ENCODE results near the gene SART3.

DNA sequence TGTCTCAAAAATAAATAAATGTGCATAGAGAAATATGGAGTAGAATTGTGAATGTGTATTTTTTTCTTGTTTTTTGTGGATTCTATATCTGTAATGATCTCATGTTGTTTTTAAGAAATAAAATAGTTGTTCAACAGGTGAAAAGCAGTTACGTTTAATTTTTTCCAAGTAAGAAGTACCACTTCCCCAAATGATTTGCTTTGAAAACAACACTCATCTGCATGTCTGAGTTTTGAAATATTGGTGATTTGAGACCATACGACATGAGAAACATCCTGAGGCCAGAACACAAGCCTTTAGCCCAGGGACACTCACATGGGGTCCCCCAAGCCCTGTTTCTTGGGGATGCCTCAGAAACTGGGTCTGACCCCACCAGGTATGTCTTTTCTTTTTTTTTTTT lies 50.1 kb downstream of the SART3 start:
- TF ChIP-seq EZH2 (IDR thresholded peaks at IDR 0.05; ENCODE audit: low read length) = no peak
- TF ChIP-seq, protein P1, sequence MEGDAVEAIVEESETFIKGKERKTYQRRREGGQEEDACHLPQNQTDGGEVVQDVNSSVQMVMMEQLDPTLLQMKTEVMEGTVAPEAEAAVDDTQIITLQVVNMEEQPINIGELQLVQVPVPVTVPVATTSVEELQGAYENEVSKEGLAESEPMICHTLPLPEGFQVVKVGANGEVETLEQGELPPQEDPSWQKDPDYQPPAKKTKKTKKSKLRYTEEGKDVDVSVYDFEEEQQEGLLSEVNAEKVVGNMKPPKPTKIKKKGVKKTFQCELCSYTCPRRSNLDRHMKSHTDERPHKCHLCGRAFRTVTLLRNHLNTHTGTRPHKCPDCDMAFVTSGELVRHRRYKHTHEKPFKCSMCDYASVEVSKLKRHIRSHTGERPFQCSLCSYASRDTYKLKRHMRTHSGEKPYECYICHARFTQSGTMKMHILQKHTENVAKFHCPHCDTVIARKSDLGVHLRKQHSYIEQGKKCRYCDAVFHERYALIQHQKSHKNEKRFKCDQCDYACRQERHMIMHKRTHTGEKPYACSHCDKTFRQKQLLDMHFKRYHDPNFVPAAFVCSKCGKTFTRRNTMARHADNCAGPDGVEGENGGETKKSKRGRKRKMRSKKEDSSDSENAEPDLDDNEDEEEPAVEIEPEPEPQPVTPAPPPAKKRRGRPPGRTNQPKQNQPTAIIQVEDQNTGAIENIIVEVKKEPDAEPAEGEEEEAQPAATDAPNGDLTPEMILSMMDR (optimal IDR thresholded peaks at IDR 0.05 in 1 of 3, IDR thresholded peaks at IDR 0.05 in 1 of 3, conservative IDR thresholded peaks at IDR 0.05 in 1 of 3; ENCODE audit: extremely low read depth in 1 of 3, insufficient read depth in 2 of 3, low read length in 3 of 3) = no peak
